ENCODE measurements around the gene PCDHGB1. TPM values are rescaled to one million over a fixed set of nuclear protein-coding genes. Genes with fewer than 3 reads are reported as not detected.

Gene PCDHGB1
- polyA plus RNA-seq, 1 experiment, result 3.2 TPM

DNA sequence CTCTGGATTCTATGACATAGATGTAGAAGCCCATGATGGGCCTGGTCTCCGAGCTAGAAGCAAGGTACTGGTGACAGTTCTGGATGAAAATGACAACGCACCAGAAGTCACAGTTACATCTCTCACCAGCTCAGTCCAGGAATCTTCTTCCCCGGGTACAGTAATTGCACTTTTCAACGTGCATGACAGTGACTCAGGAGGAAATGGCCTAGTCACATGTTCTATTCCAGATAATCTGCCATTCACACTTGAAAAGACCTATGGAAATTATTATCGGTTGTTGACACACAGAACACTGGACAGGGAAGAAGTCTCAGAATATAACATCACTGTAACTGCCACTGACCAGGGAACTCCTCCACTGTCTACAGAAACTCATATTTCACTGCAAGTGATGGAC lies 6.2 kb downstream of the PCDHGB1 start:
- POLR2A ChIA-PET, result no interaction called here
- Histone ChIP-seq H3K27me3 (ENCODE audit: control insufficient read depth, insufficient read depth, low read length) (peaks cover 4% of the 10 kb centered on the region), H3K27ac (ENCODE audit: low read depth, low read length) (no peak overlapping the region), H3K9me3 (ENCODE audit: control insufficient read depth, insufficient read depth, low read length) (peaks cover 58% of the 10 kb centered on the region), H3K4me3 (ENCODE audit: low read depth, low read length) (no peak overlapping the region)
- DNase-seq (ENCODE audit: low read depth, low spot score), result no peak
- TF ChIP-seq, protein P1, sequence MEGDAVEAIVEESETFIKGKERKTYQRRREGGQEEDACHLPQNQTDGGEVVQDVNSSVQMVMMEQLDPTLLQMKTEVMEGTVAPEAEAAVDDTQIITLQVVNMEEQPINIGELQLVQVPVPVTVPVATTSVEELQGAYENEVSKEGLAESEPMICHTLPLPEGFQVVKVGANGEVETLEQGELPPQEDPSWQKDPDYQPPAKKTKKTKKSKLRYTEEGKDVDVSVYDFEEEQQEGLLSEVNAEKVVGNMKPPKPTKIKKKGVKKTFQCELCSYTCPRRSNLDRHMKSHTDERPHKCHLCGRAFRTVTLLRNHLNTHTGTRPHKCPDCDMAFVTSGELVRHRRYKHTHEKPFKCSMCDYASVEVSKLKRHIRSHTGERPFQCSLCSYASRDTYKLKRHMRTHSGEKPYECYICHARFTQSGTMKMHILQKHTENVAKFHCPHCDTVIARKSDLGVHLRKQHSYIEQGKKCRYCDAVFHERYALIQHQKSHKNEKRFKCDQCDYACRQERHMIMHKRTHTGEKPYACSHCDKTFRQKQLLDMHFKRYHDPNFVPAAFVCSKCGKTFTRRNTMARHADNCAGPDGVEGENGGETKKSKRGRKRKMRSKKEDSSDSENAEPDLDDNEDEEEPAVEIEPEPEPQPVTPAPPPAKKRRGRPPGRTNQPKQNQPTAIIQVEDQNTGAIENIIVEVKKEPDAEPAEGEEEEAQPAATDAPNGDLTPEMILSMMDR (IDR thresholded peaks at IDR 0.05; ENCODE audit: low read depth, low read length), result no peak
- CTCF ChIA-PET, result interaction anchor here (1.1 to 2.1 kb wide), 7 partner anchors 17 to 210 kb away, joined by 3 to 13 read pairs (median 6); partner anchors contain the start of genes PCDHGA2, PCDHGB7 and TAF7

DNA sequence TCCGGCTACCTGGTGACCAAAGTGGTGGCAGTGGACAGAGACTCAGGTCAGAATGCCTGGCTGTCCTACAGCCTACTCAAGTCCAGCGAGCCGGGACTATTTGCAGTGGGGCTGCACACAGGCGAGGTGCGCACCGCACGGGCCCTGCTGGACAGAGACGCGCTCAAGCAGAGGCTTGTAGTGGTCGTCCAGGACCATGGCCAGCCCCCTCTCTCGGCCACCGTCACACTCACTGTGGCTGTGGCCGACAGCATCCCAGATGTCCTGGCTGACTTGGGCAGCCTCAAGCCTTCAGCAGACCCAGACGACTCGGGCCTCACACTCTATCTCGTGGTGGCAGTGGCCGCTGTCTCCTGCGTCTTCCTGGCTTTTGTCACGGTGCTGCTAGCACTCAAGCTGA lies 7.1 kb downstream of the PCDHGB1 start:
- Histone ChIP-seq H3K9me3 (ENCODE audit: control insufficient read depth, insufficient read depth, low read length) (peaks cover 59% of the 10 kb centered on the region), H3K27me3 (ENCODE audit: control insufficient read depth, insufficient read depth, low read length) (peaks cover 9% of the 10 kb centered on the region), H3K4me3 (ENCODE audit: low read depth, low read length) (no peak overlapping the region), H3K27ac (ENCODE audit: low read depth, low read length) (no peak overlapping the region)
- TF ChIP-seq, protein P1 (IDR thresholded peaks at IDR 0.05; ENCODE audit: low read depth, low read length), result no peak
- ChIA-PET CTCF (interaction anchor here (2.1 kb wide), 1 partner anchor 207 kb away, joined by 8 read pairs; no protein-coding TSS in a partner anchor), POLR2A (no interaction called here)
- no peak for DNase-seq (ENCODE audit: low read depth, low spot score)

DNA sequence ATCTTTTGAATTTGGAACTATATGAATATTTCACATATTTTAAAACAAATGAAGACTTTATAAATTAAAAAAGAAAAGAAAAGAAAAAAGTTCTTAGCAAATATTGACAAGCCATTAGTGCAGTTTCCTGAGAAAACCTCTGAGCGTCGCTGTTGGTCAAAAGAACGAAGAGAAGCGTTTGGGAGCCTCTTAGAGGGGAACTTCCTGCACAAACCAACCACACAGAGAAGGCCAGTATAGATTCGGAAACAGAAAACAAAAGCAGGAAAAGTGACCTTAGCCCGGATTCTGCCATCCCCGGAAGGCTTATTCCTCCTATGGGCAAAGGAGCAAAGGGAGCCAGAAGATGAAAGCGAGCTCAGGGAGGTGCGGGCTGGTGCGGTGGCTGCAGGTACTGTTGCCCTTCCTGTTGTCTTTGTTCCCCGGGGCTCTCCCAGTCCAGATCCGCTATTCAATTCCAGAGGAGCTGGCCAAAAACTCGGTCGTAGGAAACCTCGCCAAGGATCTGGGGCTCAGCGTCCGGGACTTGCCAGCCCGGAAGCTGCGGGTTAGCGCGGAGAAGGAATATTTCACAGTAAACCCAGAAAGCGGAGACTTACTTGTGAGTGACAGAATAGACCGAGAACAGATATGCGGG lies 10.0 kb downstream of the PCDHGB1 start, which contains the start of gene PCDHGB2:
Gene PCDHGB2 (plus strand): TSS at position 205 of the 637 bp plus-strand sequence. CDS start 142 bp downstream, at position 347.
- H3K9me3 ChIP-seq (ENCODE audit: control insufficient read depth, insufficient read depth, low read length), result peaks cover 65% of the 10 kb centered on the region
- TF ChIP-seq, protein P1 (IDR thresholded peaks at IDR 0.05; ENCODE audit: low read depth, low read length), result peak; percentile 49
- peak within 1 kb of the TSS; percentile 49 for H3K27ac ChIP-seq (ENCODE audit: low read depth, low read length)
- ChIA-PET CTCF (interaction anchor here (0.6 to 1.3 kb wide), 5 partner anchors 198 to 207 kb away, joined by 3 to 12 read pairs (median 4); no protein-coding TSS in a partner anchor), POLR2A (no interaction called here)
- peaks cover 17% of the 10 kb centered on the region for H3K27me3 ChIP-seq (ENCODE audit: control insufficient read depth, insufficient read depth, low read length)
- no peak for DNase-seq (ENCODE audit: low read depth, low spot score)
- peak within 1 kb of the TSS; percentile 50 for H3K4me3 ChIP-seq (ENCODE audit: low read depth, low read length)

DNA sequence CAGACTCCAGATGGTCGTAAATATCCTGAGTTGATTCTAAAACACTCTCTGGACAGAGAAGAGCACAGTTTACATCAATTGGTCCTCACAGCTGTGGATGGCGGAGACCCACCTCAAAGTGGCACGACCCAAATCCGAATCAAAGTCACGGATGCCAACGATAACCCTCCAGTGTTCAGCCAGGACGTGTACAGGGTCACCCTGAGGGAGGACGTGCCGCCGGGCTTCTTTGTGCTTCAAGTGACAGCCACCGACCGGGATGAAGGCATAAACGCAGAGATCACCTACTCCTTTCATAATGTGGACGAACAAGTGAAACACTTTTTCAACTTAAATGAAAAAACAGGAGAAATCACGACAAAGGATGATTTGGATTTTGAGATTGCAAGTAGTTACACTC lies 10.8 kb downstream of the PCDHGB1 start:
- Histone ChIP-seq H3K9me3 (ENCODE audit: control insufficient read depth, insufficient read depth, low read length) (peaks cover 65% of the 10 kb centered on the region), H3K27ac (ENCODE audit: low read depth, low read length) (no peak overlapping the region), H3K4me3 (ENCODE audit: low read depth, low read length) (no peak overlapping the region), H3K27me3 (ENCODE audit: control insufficient read depth, insufficient read depth, low read length) (peaks cover 24% of the 10 kb centered on the region)
- CTCF ChIA-PET, result interaction anchor here (0.6 to 1.3 kb wide), 4 partner anchors 197 to 206 kb away, joined by 3 to 12 read pairs (median 4); no protein-coding TSS in a partner anchor
- POLR2A ChIA-PET, result no interaction called here
- TF ChIP-seq, protein P1 (IDR thresholded peaks at IDR 0.05; ENCODE audit: low read depth, low read length), result no peak
- DNase-seq (ENCODE audit: low read depth, low spot score), result no peak

DNA sequence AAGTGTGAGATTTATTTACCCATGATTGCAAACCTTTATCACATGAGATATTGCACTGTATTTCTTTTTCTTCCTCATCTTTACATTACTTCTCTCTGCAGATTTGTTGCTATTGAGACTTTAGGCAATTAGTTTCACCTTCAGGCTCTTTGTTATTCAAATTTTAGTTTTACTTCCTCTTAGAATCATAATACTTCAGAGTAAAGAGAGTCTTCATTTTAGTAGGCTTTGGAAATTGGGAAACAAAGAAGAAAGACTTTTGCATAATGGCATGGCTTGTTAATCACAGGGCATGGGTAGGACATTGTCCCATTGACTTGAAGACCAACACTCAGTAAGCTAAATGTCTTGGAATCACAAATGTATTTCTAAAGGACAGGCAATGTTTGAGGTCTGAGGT lies 12.8 kb downstream of the PCDHGB1 start:
- TF ChIP-seq, protein P1 (IDR thresholded peaks at IDR 0.05; ENCODE audit: low read depth, low read length), result no peak
- Histone ChIP-seq H3K27me3 (ENCODE audit: control insufficient read depth, insufficient read depth, low read length) (peaks cover 32% of the 10 kb centered on the region), H3K4me3 (ENCODE audit: low read depth, low read length) (no peak overlapping the region), H3K9me3 (ENCODE audit: control insufficient read depth, insufficient read depth, low read length) (peaks cover 61% of the 10 kb centered on the region), H3K27ac (ENCODE audit: low read depth, low read length) (no peak overlapping the region)
- CTCF ChIA-PET, result interaction anchor here (1.0 to 1.7 kb wide), 2 partner anchors 24 to 201 kb away, joined by 3 to 5 read pairs; partner anchors contain the start of gene PCDHGA2
- no peak for DNase-seq (ENCODE audit: low read depth, low spot score)
- POLR2A ChIA-PET, result no interaction called here

All from AG04450 (cell line).